ENCODE measurements around the gene QRFP. TPM values are rescaled to one million over a fixed set of nuclear protein-coding genes. Genes with fewer than 3 reads are reported as not detected.

Gene QRFP
- total and polyA plus RNA-seq, 4 donors, result 0.05 TPM; not detected in 3

Other genes starting within 250 kb of the QRFP start
- gene PRDM12, start 232.2 kb downstream of the QRFP start, total RNA-seq, result not detected
- under 1 TPM in 1 of 2 donors, not detected in 1; 0.02 TPM for gene PRDM12, start 232.2 kb downstream of the QRFP start, polyA plus RNA-seq
- 10 to 100 TPM; 16.6 to 21.2 TPM for gene EXOSC2, start 203.0 kb downstream of the QRFP start, total RNA-seq
- 1 to 10 TPM; 7.6 to 9.5 TPM for gene EXOSC2, start 203.0 kb downstream of the QRFP start, polyA plus RNA-seq
- gene ABL1, start 61.6 kb downstream of the QRFP start, total RNA-seq, result 10 to 100 TPM; 11.2 to 14.2 TPM
- 10 to 100 TPM in 1 of 2 donors, 1 to 10 TPM in 1; 4.2 to 10.7 TPM for gene ABL1, start 61.6 kb downstream of the QRFP start, polyA plus RNA-seq
- gene FIBCD1, start 42.4 kb upstream of the QRFP start, total RNA-seq, result not detected
- not detected for gene FIBCD1, start 42.4 kb upstream of the QRFP start, polyA plus RNA-seq
- 1 to 10 TPM; 1.4 to 5.9 TPM for gene LAMC3, start 112.4 kb upstream of the QRFP start, total RNA-seq
- gene LAMC3, start 112.4 kb upstream of the QRFP start, polyA plus RNA-seq, result 1 to 10 TPM; 2.5 to 3.2 TPM
- 1 to 10 TPM in 1 of 2 donors, under 1 TPM in 1; 0.93 to 1.8 TPM for gene AIF1L, start 199.7 kb upstream of the QRFP start, total RNA-seq
- 1 to 10 TPM in 1 of 2 donors, under 1 TPM in 1; 0.61 to 1.4 TPM for gene AIF1L, start 199.7 kb upstream of the QRFP start, polyA plus RNA-seq
- 10 to 100 TPM; 14.7 to 19.5 TPM for gene NUP214, start 228.8 kb upstream of the QRFP start, total RNA-seq
- 10 to 100 TPM in 1 of 2 donors, 1 to 10 TPM in 1; 8.8 to 18.4 TPM for gene NUP214, start 228.8 kb upstream of the QRFP start, polyA plus RNA-seq

Measured in liver (tissue), 4 donors.